Suprapubic skin (tissue), 4 donors: ENCODE results near the gene UBAC1. TPM values are rescaled to one million over a fixed set of nuclear protein-coding genes. Genes with fewer than 3 reads are reported as not detected.
A peak's percentile ranks its signal among the peaks of the same experiment; 100 is the strongest.

ENCODE experiments used
- DNase-seq, 2 donors: peaks; one replicate each; pipeline ENCODE4 v3.0.0-alpha.2; 2019; ENCODE audit warnings: low spot score in 2 of 2
- H3K27ac ChIP-seq: fragments of 200-600 bp; sonication (generic); one replicate; pipeline ENCODE4 v1.5.1; 2019
- H3K27me3 ChIP-seq: fragments of 200-600 bp; sonication (generic); one replicate; pipeline ENCODE4 v1.5.1; 2019
- H3K36me3 ChIP-seq: fragments of 200-600 bp; sonication (generic); one replicate; pipeline ENCODE4 v1.5.1; 2019
- H3K4me1 ChIP-seq: fragments of 200-600 bp; sonication (generic); one replicate; pipeline ENCODE4 v1.5.1; 2019
- H3K4me3 ChIP-seq: fragments of 200-600 bp; sonication (generic); one replicate; pipeline ENCODE4 v1.5.1; 2019; ENCODE audit warnings: mild to moderate bottlenecking
- H3K9me3 ChIP-seq: fragments of 200-600 bp; sonication (generic); one replicate; pipeline ENCODE4 v1.5.1; 2019
- CTCF ChIP-seq, 2 donors: fragments of 200-600 bp in 1 of 2; fragments of 450-650 bp in 1 of 2; sonication (generic) in 1 of 2; IDR thresholded peaks; one replicate each; pipeline ENCODE4 v1.5.1; 2016 to 2019; ENCODE audit warnings: antibody characterized with exemption in 2 of 2, mild to moderate bottlenecking in 1 of 2, moderate library complexity in 1 of 2
- EP300 ChIP-seq: sonication (generic); formaldehyde crosslinking; IDR thresholded peaks from one replicate; pipeline ENCODE4 v1.6.1; 2017; ENCODE audit warnings: antibody characterized with exemption
- POLR2A ChIP-seq, 2 donors: fragments of 450-650 bp; IDR thresholded peaks; one replicate each; pipeline ENCODE4 v1.6.1; 2017; ENCODE audit warnings: antibody characterized with exemption in 2 of 2, mild to moderate bottlenecking in 2 of 2, moderate library complexity in 2 of 2
- POLR2AphosphoS5 ChIP-seq, 3 donors: sonication (generic); formaldehyde crosslinking; IDR thresholded peaks; one replicate each; pipeline ENCODE4 v1.6.1; 2017; ENCODE audit warnings: antibody characterized with exemption in 3 of 3
- WGBS: methylation state at CpG from one replicate; pipeline ENCODE4 v1.1.5; 2018; 5-methylcytosine and 5-hydroxymethylcytosine counted together
- total RNA-seq, 4 donors: library from RNA; depleted of rRNA; stranded (reverse); fragments of >200 nt; gene quantifications; one replicate each; pipeline ENCODE4 v1.1.0, GENCODE V29; 2016

The UBAC1 gene
- total RNA-seq: 10 to 100 TPM; 68.2 to 94.5 (median 83.8) TPM

GRCh38 chr9:135961277-135961715 is at the start of gene UBAC1:
Gene UBAC1 (minus strand): TSS chr9:135961373. CDS start chr9:135961162, 211 bp downstream.
- Histone ChIP-seq H3K27me3 (no peaks in the 10 kb centered on the region), H3K36me3 (no peaks in the 10 kb centered on the region), H3K4me1 (peaks cover 32% of the 10 kb centered on the region), H3K27ac (peak within 1 kb of the TSS; percentile 89), H3K9me3 (no peaks in the 10 kb centered on the region), H3K4me3 (peak within 1 kb of the TSS; percentile 95)
- TF ChIP-seq POLR2A (IDR thresholded peaks at IDR 0.05): no peak
- no peak for TF ChIP-seq EP300
- TF ChIP-seq CTCF (IDR thresholded peaks at IDR 0.05): peak in 1 of 2 donors; percentile 49
- TF ChIP-seq POLR2AphosphoS5 (IDR thresholded peaks at IDR 0.05): peak in 1 of 3 donors; percentile 56
- peak; percentile 95 to 96 for DNase-seq
- WGBS: under 1% methylated on average over 32 of the region's 53 CpGs

GRCh38 chr9:136010615-136011361 is 49.6 kb upstream of the UBAC1 start:
- no peak overlapping the region for H3K4me3 ChIP-seq
- H3K9me3 ChIP-seq: no peaks in the 10 kb centered on the region
- H3K4me1 ChIP-seq: peaks cover 19% of the 10 kb centered on the region
- no peak for DNase-seq
- H3K36me3 ChIP-seq: peaks cover 49% of the 10 kb centered on the region
- WGBS: 87% methylated on average over 26 of the region's 28 CpGs
- H3K27me3 ChIP-seq: no peaks in the 10 kb centered on the region
- no peak for TF ChIP-seq POLR2A (IDR thresholded peaks at IDR 0.05)
- TF ChIP-seq POLR2AphosphoS5 (IDR thresholded peaks at IDR 0.05): no peak
- peak overlapping the region; percentile 67 for H3K27ac ChIP-seq

- Histone ChIP-seq H3K27me3 (no peaks in the 10 kb centered on the region), H3K9me3 (no peaks in the 10 kb centered on the region), H3K4me1 (peaks cover 19% of the 10 kb centered on the region), H3K4me3 (no peak overlapping the region), H3K36me3 (peaks cover 46% of the 10 kb centered on the region), H3K27ac (peak overlapping the region; percentile 60)
- 96% methylated on average over 10 of the region's 17 CpGs for WGBS
- TF ChIP-seq CTCF (IDR thresholded peaks at IDR 0.05): no peak
- TF ChIP-seq POLR2A (IDR thresholded peaks at IDR 0.05): no peak
- TF ChIP-seq POLR2AphosphoS5 (IDR thresholded peaks at IDR 0.05): no peak
- DNase-seq: no peak
Measured at GRCh38 chr9:136010176-136010575, 49.0 kb upstream of the UBAC1 start.

GRCh38 chr9:136009516-136009915 is 48.3 kb upstream of the UBAC1 start:
- Histone ChIP-seq H3K27me3 (no peaks in the 10 kb centered on the region), H3K36me3 (peaks cover 44% of the 10 kb centered on the region), H3K4me1 (peaks cover 19% of the 10 kb centered on the region), H3K4me3 (no peak overlapping the region), H3K27ac (peak overlapping the region; percentile 15), H3K9me3 (no peaks in the 10 kb centered on the region)
- no peak for DNase-seq
- 100% methylated on average over 2 of the region's 16 CpGs for WGBS
- TF ChIP-seq POLR2A (IDR thresholded peaks at IDR 0.05) (no peak), POLR2AphosphoS5 (IDR thresholded peaks at IDR 0.05) (no peak), CTCF (IDR thresholded peaks at IDR 0.05) (no peak), EP300 (no peak)

GRCh38 chr9:136008693-136008997 is 47.5 kb upstream of the UBAC1 start:
- H3K27ac ChIP-seq: peak overlapping the region; percentile 15
- peaks cover 26% of the 10 kb centered on the region for H3K4me1 ChIP-seq
- H3K36me3 ChIP-seq: peaks cover 40% of the 10 kb centered on the region
- no peaks in the 10 kb centered on the region for H3K27me3 ChIP-seq
- no peak for TF ChIP-seq POLR2A (IDR thresholded peaks at IDR 0.05)
- TF ChIP-seq POLR2AphosphoS5 (IDR thresholded peaks at IDR 0.05): no peak
- no peak for TF ChIP-seq EP300
- no peak for TF ChIP-seq CTCF (IDR thresholded peaks at IDR 0.05)
- DNase-seq: no peak
- H3K4me3 ChIP-seq: no peak overlapping the region
- WGBS: 88% methylated on average over 21 of the region's 21 CpGs
- no peaks in the 10 kb centered on the region for H3K9me3 ChIP-seq
